OCI-LY1 (cell line): ENCODE data around the gene EPRS1.

Source experiments
- H2AFZ ChIP-seq: fragments of 200-600 bp; sonication (generic), shearing (Covaris generic); 2 replicates; pipeline ENCODE4 v1.6.0; 2014; ENCODE audit warnings: antibody characterized with exemption, mild to moderate bottlenecking, low read length
- H3F3A ChIP-seq: fragments of 200-600 bp; sonication (generic), shearing (Covaris generic); 2 replicates; pipeline ENCODE4 v1.6.0; 2014; ENCODE audit warnings: mild to moderate bottlenecking, antibody characterized with exemption, low read length, moderate library complexity; ENCODE audit not compliant: insufficient read depth
- H3K27ac ChIP-seq: fragments of 200-600 bp; sonication (generic); 2 replicates; pipeline ENCODE4 v1.5.1; 2014; ENCODE audit warnings: low read length, mixed run types, mild to moderate bottlenecking, low read depth; ENCODE audit not compliant: poor library complexity, severe bottlenecking
- H3K27me3 ChIP-seq: fragments of 200-600 bp; sonication (generic); 2 replicates; pipeline ENCODE4 v1.6.0; 2014; ENCODE audit warnings: antibody characterized with exemption, mild to moderate bottlenecking, low read length, moderate library complexity; ENCODE audit not compliant: insufficient read depth
- H3K36me3 ChIP-seq: fragments of 200-600 bp; sonication (generic); 2 replicates; pipeline ENCODE4 v1.6.1; 2014; ENCODE audit warnings: mild to moderate bottlenecking, antibody characterized with exemption, low read length, moderate library complexity, mixed read lengths; ENCODE audit not compliant: insufficient read depth
- H3K4me1 ChIP-seq: fragments of 200-600 bp; sonication (generic); 2 replicates; pipeline ENCODE4 v1.5.1; 2014; ENCODE audit warnings: mild to moderate bottlenecking, low read length, moderate library complexity; ENCODE audit not compliant: insufficient read depth, severe bottlenecking
- H3K4me2 ChIP-seq: fragments of 200-600 bp; sonication (generic), shearing (Covaris generic); 2 replicates; pipeline ENCODE4 v1.6.1; 2014; ENCODE audit warnings: low read length
- H3K4me3 ChIP-seq: fragments of 200-600 bp; sonication (generic); 2 replicates; pipeline ENCODE4 v1.5.1; 2014; ENCODE audit warnings: low read length, low read depth, mild to moderate bottlenecking, mixed read lengths; ENCODE audit not compliant: poor library complexity, severe bottlenecking
- H3K79me2 ChIP-seq: fragments of 200-600 bp; shearing (Covaris generic); 2 replicates; pipeline ENCODE4 v1.6.1; 2016; ENCODE audit warnings: mixed run types, low read length, mixed read lengths; ENCODE audit not compliant: insufficient read depth
- H3K9ac ChIP-seq: fragments of 200-600 bp; sonication (generic), shearing (Covaris generic); 2 replicates; pipeline ENCODE4 v1.6.1; 2014; ENCODE audit warnings: mild to moderate bottlenecking, low read length, mixed read lengths
- H3K9me2 ChIP-seq: fragments of 200-600 bp; sonication (generic), shearing (Covaris generic); 2 replicates; pipeline ENCODE4 v1.6.1; 2014; ENCODE audit warnings: low read depth, mild to moderate bottlenecking, low read length, mixed read lengths
- H3K9me3 ChIP-seq: fragments of 200-600 bp; shearing (Covaris generic); 2 replicates; pipeline ENCODE4 v1.6.1; 2014; ENCODE audit warnings: low read length, mixed read lengths
- H4K20me1 ChIP-seq: fragments of 200-600 bp; sonication (generic), shearing (Covaris generic); 2 replicates; pipeline ENCODE4 v1.6.0; 2016; ENCODE audit warnings: mild to moderate bottlenecking, low read length; ENCODE audit not compliant: insufficient read depth
- EZH2 ChIP-seq: fragments of 200-600 bp; sonication (generic), shearing (Covaris generic); IDR thresholded peaks from 2 replicates; pipeline ENCODE4 v1.8.0; 2017; ENCODE audit warnings: borderline replicate concordance, mixed run types, mild to moderate bottlenecking, antibody characterized with exemption, low read length, moderate library complexity, mixed read lengths
- TF ChIP-seq, protein P1 (sequence below): fragments of 200-600 bp; sonication (generic), shearing (Covaris generic); IDR thresholded peaks from 2 replicates; pipeline ENCODE4 v1.5.1; 2017; ENCODE audit warnings: mild to moderate bottlenecking, antibody characterized with exemption, low read length, moderate library complexity, mixed read lengths

The EPRS1 gene

DNA sequence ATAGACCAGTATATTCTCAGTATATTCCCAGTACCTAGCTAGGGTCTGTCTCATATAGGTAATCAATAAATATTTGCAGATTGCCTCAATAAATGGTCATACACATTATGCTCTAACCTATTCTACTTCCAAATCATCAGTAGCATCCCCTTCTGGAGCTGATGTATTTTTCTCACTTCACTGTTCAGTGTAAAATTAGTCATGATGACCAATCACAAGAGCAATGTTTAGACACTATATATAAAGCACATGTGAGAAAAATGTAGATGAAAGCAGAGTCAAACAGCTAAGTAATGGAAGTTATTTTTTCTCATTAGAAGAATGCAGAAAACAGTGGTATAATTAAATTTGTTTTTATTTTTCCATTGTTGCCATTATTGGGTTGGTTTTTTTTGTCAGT lies 34.7 kb downstream of the EPRS1 start:
- Histone ChIP-seq H3K36me3 (peaks cover 92% of the 10 kb centered on the region), H3K4me3 (no peak overlapping the region), H3K27me3 (no peaks in the 10 kb centered on the region), H4K20me1 (no peaks in the 10 kb centered on the region), H3K4me1 (no peaks in the 10 kb centered on the region), H2AFZ (no peak overlapping the region), H3K4me2 (no peak overlapping the region), H3K79me2 (no peaks in the 10 kb centered on the region), H3K9me3 (no peaks in the 10 kb centered on the region), H3K27ac (no peak overlapping the region), H3F3A (no peaks in the 10 kb centered on the region), H3K9me2 (no peaks in the 10 kb centered on the region), H3K9ac (no peak overlapping the region)
- TF ChIP-seq, protein P1, sequence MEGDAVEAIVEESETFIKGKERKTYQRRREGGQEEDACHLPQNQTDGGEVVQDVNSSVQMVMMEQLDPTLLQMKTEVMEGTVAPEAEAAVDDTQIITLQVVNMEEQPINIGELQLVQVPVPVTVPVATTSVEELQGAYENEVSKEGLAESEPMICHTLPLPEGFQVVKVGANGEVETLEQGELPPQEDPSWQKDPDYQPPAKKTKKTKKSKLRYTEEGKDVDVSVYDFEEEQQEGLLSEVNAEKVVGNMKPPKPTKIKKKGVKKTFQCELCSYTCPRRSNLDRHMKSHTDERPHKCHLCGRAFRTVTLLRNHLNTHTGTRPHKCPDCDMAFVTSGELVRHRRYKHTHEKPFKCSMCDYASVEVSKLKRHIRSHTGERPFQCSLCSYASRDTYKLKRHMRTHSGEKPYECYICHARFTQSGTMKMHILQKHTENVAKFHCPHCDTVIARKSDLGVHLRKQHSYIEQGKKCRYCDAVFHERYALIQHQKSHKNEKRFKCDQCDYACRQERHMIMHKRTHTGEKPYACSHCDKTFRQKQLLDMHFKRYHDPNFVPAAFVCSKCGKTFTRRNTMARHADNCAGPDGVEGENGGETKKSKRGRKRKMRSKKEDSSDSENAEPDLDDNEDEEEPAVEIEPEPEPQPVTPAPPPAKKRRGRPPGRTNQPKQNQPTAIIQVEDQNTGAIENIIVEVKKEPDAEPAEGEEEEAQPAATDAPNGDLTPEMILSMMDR = no peak
- no peak for TF ChIP-seq EZH2

DNA sequence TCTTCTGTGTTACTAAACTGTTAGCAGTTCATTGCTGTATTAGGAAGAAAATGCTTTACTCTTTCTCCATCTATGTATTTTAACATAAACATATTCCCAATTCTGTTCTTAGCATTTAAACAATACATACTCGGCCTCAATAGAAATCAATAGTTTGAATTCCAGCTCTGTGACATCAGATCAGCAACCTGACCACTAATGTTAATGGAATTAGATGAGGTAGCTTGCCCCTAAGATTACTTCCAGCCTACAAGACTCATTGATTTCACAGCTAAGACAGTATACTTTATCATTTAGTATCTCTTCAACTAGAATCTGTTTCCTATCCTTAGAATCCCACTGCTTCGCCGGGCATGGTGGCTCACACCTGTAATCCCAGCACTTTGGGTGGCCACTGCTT lies 38.9 kb downstream of the EPRS1 start:
- Histone ChIP-seq H2AFZ (no peak overlapping the region), H3K9me3 (no peaks in the 10 kb centered on the region), H3K79me2 (no peaks in the 10 kb centered on the region), H3K4me1 (no peaks in the 10 kb centered on the region), H3K4me3 (no peak overlapping the region), H3K9me2 (no peaks in the 10 kb centered on the region), H3K4me2 (no peak overlapping the region), H4K20me1 (no peaks in the 10 kb centered on the region; the same call in 1 of the 2 replicates), H3K9ac (no peak overlapping the region), H3K27me3 (no peaks in the 10 kb centered on the region), H3F3A (no peaks in the 10 kb centered on the region), H3K36me3 (peaks cover 91% of the 10 kb centered on the region), H3K27ac (no peak overlapping the region)
- TF ChIP-seq, protein P1 = no peak
- no peak for TF ChIP-seq EZH2

DNA sequence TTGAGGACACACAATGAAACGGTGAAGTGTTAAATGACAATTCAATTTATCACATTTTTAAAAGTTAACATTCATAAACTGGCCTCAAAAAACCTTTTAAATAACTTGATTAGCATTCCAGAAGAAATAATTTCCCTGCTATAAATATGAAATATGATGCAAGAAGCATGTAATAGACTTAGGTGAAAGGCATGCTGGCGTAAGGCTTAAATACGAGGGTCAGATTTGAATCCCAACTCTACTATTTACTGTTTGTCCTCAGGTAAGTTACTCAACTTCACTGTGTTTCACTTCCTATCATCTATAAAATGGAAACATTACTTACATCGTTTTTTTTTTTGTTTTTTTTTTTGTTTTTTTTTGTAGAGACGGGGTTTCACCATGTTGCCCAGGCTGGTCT lies 40.8 kb downstream of the EPRS1 start:
- Histone ChIP-seq H3K9me2 (no peaks in the 10 kb centered on the region), H4K20me1 (no peaks in the 10 kb centered on the region; the same call in 1 of the 2 replicates), H3K4me2 (no peak overlapping the region), H3K27me3 (no peaks in the 10 kb centered on the region), H3K4me3 (no peak overlapping the region), H3F3A (no peaks in the 10 kb centered on the region), H3K9ac (no peak overlapping the region), H3K4me1 (no peaks in the 10 kb centered on the region), H3K36me3 (peaks cover 82% of the 10 kb centered on the region), H3K9me3 (no peaks in the 10 kb centered on the region), H2AFZ (no peak overlapping the region), H3K79me2 (no peaks in the 10 kb centered on the region), H3K27ac (no peak overlapping the region)
- TF ChIP-seq, protein P1 = no peak
- no peak for TF ChIP-seq EZH2
